K562 (cell line): Measurements from ENCODE around the gene MDM1. TPM values are rescaled to one million over a fixed set of nuclear protein-coding genes. Genes with fewer than 3 reads are reported as not detected.
A peak's percentile ranks its signal among the peaks of the same experiment; 100 is the strongest.

ENCODE experiments used
- ARID1B ChIP-seq: fragments of 450-650 bp; IDR thresholded peaks from 2 replicates; pipeline ENCODE4 v1.6.1; 2016; ENCODE audit warnings: antibody characterized with exemption, mild to moderate bottlenecking, inconsistent platforms
- CBX2 ChIP-seq: fragments of 200-600 bp; sonication (generic); IDR thresholded peaks from one replicate; pipeline ENCODE4 v1.6.1; 2012; ENCODE audit warnings: mild to moderate bottlenecking, low read length, inconsistent platforms; ENCODE audit not compliant: insufficient read depth, poor library complexity, severe bottlenecking
- DNMT1 ChIP-seq: fragments of 450-650 bp; IDR thresholded peaks from 2 replicates; pipeline ENCODE4 v1.6.1; 2016; ENCODE audit warnings: antibody characterized with exemption, mild to moderate bottlenecking
- GABPA ChIP-seq: fragments of 200-800 bp; sonication (Bioruptor generic); conservative IDR thresholded peaks from 2 replicates; pipeline ENCODE4 v1.6.1; 2016; ENCODE audit warnings: low read depth, missing genetic modification characterization, missing compliant biosample characterization
- HDGF ChIP-seq: fragments of 450-650 bp; IDR thresholded peaks from 2 replicates; pipeline ENCODE4 v1.6.1; 2016
- MYC ChIP-seq, 2 experiments: fragments of 250-450 bp in 1 of 2; sonication (Bioruptor Pico) in 1 of 2; IDR thresholded peaks; 2 replicates each; pipeline versions ENCODE4 v1.5.1 to v1.6.1; 2012 to 2021; ENCODE audit warnings: low read depth in 2 of 2, borderline replicate concordance in 1 of 2, improper control_type of control experiment in 1 of 2, low read length in 1 of 2, mild to moderate bottlenecking in 1 of 2, moderate library complexity in 1 of 2
- SIN3A ChIP-seq, 2 experiments: fragments of 150-350 bp in 1 of 2; IDR thresholded peaks; 2 replicates each; pipeline ENCODE4 v1.6.1; 2011 to 2016; ENCODE audit warnings: borderline replicate concordance in 2 of 2, low read depth in 2 of 2, low read length in 2 of 2, mild to moderate bottlenecking in 2 of 2, moderate library complexity in 2 of 2; ENCODE audit not compliant: control insufficient read depth in 1 of 2
- SIX5 ChIP-seq, 2 experiments: IDR thresholded peaks; 2 replicates each; pipeline ENCODE4 v1.6.1; 2011; ENCODE audit warnings: low read length in 2 of 2, borderline replicate concordance in 1 of 2, low read depth in 1 of 2, mild to moderate bottlenecking in 1 of 2, moderate library complexity in 1 of 2; ENCODE audit not compliant: insufficient read depth in 1 of 2
- SMARCA4 ChIP-seq: fragments of 450-650 bp; IDR thresholded peaks from 2 replicates; pipeline ENCODE4 v1.6.1; 2016
- SMARCB1 ChIP-seq: IDR thresholded peaks from 2 replicates; pipeline ENCODE4 v1.6.1; 2011; ENCODE audit warnings: improper control_type of control experiment, low read depth; ENCODE audit not compliant: insufficient read length
- U2AF2 ChIP-seq: fragments of 200-400 bp; formaldehyde crosslinking; optimal IDR thresholded peaks from 2 replicates; pipeline ENCODE3; 2017; ENCODE audit warnings: low read depth, mild to moderate bottlenecking, low read length
- ZFP30 ChIP-seq: fragments of 250-450 bp; sonication (Bioruptor Pico); IDR thresholded peaks from 2 replicates; pipeline ENCODE4 v1.8.0; 2022; ENCODE audit warnings: moderate library complexity, mild to moderate bottlenecking, inconsistent platforms, borderline replicate concordance
- polyA plus RNA-seq, 8 experiments: library from polyadenylated mRNA; depleted of rRNA in 4 of 8; stranded (reverse) in 5 of 8; unstranded in 3 of 8; fragments of >200 nt; fragmentation: Nextera tagmentation in 2 of 8; fragmentation: Illumina TruSeq in 1 of 8; extraction: Ambion mirVana in 2 of 8; extraction: Trizol in 1 of 8; gene quantifications; 2 replicates each; pipeline versions ENCODE4 v1.2.1 to v1.2.3, GENCODE V29; 2011 to 2014; ENCODE audit warnings: inconsistent platforms in 1 of 8, missing spikeins in 1 of 8
- total RNA-seq, 7 experiments: library from RNA; depleted of rRNA in 6 of 7; stranded (reverse); fragments of >200 nt in 6 of 7; fragmentation: Illumina TruSeq in 2 of 7; extraction: Trizol in 2 of 7; gene quantifications; 2 replicates each; pipeline versions ENCODE4 v1.2.1 to v1.2.3, GENCODE V29; 2011 to 2021; ENCODE audit warnings: low replicate concordance in 1 of 7
- TF ChIP-seq, protein P1 (sequence below): IDR thresholded peaks from 2 replicates; pipeline ENCODE4 v1.6.1; 2011; ENCODE audit warnings: borderline replicate concordance, low read depth, mild to moderate bottlenecking, moderate library complexity, low read length; ENCODE audit not compliant: insufficient read depth, poor library complexity, severe bottlenecking
- TF ChIP-seq, protein P2 (sequence below): fragments of 450-650 bp; formaldehyde crosslinking; IDR thresholded peaks from 2 replicates; pipeline ENCODE4 v1.4.0; 2020; ENCODE audit warnings: mild to moderate bottlenecking, moderate library complexity
- TF ChIP-seq, protein P3 (sequence below): fragments of 250-450 bp; sonication (Bioruptor Pico); IDR thresholded peaks from 2 replicates; pipeline ENCODE4 v1.5.0; 2021; ENCODE audit warnings: mild to moderate bottlenecking, moderate library complexity
- TF ChIP-seq, protein P4 (sequence below): fragments of 250-450 bp; sonication (Bioruptor Pico); IDR thresholded peaks from 2 replicates; pipeline ENCODE4 v1.5.0; 2022; ENCODE audit warnings: mild to moderate bottlenecking

Gene MDM1
- total and polyA plus RNA-seq, 9 of the 15 experiments (the other 6 are each of a cell fraction or from before 2014, with no cell fraction given), result 7.5 to 16.8 (median 13.1) TPM

DNA sequence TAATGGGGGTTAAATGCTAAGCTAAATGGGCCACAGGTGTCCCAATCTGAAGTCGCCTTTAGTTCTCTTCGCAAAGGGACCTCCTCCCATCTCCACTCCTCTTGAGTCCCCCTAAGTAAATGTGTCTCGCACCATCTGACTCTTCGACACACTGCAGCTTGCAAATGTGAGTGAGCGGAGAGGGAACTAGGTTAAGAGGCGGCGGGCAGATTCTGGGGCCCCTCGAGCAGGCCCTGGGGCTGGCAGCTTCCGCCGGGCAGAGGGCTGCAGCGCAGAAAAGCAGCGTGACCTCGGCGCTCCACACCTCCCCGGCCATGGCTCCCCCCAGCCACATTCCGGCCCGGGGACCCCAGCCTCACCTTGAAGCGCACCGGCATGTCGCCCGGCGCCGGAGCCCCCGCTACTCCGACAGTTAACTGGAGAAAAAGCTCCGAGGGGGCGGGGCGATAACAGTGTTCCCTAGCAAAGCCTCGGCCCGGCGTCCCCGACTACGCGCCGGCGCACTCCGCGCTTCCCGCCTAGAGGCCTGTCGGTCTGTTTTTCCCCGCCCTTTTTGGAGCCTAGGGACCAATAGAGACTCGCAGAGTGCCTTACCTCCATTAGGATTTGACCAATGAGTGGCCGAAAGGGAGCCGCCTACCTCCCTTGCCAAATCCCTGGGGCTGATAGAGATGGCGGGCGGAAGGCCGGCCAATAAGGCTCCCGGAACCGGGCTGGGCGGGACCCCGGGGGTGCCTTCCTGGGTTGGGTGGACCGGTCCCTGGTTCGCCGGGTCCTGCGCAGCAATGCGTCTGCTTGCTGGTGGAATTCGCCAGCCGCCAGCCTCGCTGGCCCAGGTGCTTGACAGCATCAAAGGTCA is at the start of gene MDM1 (continued):
- TF ChIP-seq, protein P1, sequence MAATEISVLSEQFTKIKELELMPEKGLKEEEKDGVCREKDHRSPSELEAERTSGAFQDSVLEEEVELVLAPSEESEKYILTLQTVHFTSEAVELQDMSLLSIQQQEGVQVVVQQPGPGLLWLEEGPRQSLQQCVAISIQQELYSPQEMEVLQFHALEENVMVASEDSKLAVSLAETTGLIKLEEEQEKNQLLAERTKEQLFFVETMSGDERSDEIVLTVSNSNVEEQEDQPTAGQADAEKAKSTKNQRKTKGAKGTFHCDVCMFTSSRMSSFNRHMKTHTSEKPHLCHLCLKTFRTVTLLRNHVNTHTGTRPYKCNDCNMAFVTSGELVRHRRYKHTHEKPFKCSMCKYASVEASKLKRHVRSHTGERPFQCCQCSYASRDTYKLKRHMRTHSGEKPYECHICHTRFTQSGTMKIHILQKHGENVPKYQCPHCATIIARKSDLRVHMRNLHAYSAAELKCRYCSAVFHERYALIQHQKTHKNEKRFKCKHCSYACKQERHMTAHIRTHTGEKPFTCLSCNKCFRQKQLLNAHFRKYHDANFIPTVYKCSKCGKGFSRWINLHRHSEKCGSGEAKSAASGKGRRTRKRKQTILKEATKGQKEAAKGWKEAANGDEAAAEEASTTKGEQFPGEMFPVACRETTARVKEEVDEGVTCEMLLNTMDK, result no peak
- peak; percentile 30; the same call in 1 of the 2 replicates for TF ChIP-seq MYC (IDR thresholded peaks at IDR 0.05; ENCODE audit: low read depth, low read length)
- no peak for TF ChIP-seq MYC (CRISPR knock-in tag; IDR thresholded peaks at IDR 0.05; ENCODE audit: borderline replicate concordance, low read depth)
- TF ChIP-seq, protein P2, sequence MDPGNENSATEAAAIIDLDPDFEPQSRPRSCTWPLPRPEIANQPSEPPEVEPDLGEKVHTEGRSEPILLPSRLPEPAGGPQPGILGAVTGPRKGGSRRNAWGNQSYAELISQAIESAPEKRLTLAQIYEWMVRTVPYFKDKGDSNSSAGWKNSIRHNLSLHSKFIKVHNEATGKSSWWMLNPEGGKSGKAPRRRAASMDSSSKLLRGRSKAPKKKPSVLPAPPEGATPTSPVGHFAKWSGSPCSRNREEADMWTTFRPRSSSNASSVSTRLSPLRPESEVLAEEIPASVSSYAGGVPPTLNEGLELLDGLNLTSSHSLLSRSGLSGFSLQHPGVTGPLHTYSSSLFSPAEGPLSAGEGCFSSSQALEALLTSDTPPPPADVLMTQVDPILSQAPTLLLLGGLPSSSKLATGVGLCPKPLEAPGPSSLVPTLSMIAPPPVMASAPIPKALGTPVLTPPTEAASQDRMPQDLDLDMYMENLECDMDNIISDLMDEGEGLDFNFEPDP, result no peak
- TF ChIP-seq, protein P3, sequence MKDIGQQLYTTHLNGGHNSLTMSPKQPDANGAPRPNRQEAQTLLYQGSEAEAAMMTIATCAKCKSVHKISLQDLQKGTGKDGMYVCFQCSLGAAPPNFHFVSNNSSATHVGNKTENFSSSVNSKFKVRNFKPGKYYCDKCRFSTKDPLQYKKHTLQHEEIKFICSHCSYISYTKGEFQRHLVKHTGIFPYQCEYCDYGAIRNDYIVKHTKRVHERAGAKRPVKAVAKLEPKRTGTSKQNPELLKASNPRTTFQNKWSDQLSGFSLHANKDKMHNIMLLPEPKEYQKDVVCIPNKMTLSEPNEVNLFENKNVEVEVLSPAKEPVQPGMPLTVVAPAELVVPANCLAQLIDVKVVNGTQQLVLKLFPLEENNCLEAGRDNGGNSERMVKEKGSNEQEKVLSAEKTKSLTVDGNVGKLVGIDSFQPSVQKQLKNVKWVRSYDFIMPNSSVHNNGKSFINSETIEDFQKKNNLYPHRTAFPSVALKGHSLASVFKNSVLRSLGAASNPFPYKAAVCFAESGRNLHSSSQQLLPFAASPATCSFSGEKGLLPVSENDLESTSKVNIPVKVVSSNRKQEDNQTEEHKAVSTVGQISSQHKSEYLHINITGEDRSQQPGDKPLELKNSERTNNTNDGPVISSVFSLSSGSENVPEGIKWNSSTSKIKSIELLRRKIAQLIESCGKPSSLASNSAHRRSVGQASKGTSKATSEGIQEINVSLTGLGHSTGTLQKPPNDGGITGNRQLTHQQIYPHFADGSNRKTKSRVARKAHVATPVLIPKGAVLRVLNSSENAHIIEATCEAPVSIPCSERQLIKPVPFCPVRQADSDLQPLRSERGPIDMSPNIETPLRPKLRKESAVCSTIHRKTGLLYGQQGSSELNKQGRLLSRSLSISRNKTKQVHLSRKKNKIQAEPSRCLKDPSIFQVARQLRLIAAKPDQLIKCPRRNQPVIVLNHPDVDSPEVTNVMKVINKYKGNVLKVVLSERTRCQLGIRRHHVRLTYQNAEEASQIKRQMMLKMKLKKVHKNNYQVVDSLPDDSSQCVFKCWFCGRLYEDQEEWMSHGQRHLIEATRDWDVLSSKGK, result no peak
- no peak for TF ChIP-seq CBX2
- no peak for TF ChIP-seq ARID1B
- no peak for TF ChIP-seq ZFP30
- TF ChIP-seq, protein P4, sequence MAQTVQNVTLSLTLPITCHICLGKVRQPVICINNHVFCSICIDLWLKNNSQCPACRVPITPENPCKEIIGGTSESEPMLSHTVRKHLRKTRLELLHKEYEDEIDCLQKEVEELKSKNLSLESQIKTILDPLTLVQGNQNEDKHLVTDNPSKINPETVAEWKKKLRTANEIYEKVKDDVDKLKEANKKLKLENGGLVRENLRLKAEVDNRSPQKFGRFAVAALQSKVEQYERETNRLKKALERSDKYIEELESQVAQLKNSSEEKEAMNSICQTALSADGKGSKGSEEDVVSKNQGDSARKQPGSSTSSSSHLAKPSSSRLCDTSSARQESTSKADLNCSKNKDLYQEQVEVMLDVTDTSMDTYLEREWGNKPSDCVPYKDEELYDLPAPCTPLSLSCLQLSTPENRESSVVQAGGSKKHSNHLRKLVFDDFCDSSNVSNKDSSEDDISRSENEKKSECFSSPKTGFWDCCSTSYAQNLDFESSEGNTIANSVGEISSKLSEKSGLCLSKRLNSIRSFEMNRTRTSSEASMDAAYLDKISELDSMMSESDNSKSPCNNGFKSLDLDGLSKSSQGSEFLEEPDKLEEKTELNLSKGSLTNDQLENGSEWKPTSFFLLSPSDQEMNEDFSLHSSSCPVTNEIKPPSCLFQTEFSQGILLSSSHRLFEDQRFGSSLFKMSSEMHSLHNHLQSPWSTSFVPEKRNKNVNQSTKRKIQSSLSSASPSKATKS (CRISPR knock-in tag), result no peak
- TF ChIP-seq DNMT1, result no peak
- TF ChIP-seq U2AF2, result no peak
- no peak for TF ChIP-seq SIX5 (IDR thresholded peaks at IDR 0.05; ENCODE audit: borderline replicate concordance in 1 of 2, insufficient read depth in 1 of 2, low read depth in 1 of 2, low read length in 2 of 2)
- no peak for TF ChIP-seq SMARCB1
- TF ChIP-seq SMARCA4, result no peak
- TF ChIP-seq SIN3A (IDR thresholded peaks at IDR 0.05; ENCODE audit: borderline replicate concordance in 2 of 2, control insufficient read depth in 1 of 2, low read depth in 2 of 2, low read length in 2 of 2), result peak in 1 of 2 experiments; percentile 36; a peak in 1 of 4 replicates
- TF ChIP-seq GABPA, result peak; percentile 55
- TF ChIP-seq HDGF, result no peak
